ENCODE measurements around the gene CTCF.
A peak's percentile ranks its signal among the peaks of the same experiment; 100 is the strongest.

CTCF gene

GRCh38 chr16:67563708-67564468 is 1.6 kb downstream of the CTCF start:
- Histone ChIP-seq H3K27me3 (ENCODE audit: control insufficient read depth in 1 of 2, insufficient read depth in 2 of 2, low read length in 2 of 2) (no peaks in the 10 kb centered on the region), H3K4me3 (ENCODE audit: low read length in 2 of 2) (peak overlapping the region; percentile 77 to 90), H3K9me3 (ENCODE audit: control insufficient read depth in 2 of 2, low read length in 2 of 2) (no peaks in the 10 kb centered on the region), H3K9ac (ENCODE audit: low read length in 2 of 2) (peak overlapping the region; percentile 83 to 86), H3K4me1 (ENCODE audit: control insufficient read depth, insufficient read depth, low read length) (peaks cover 8% of the 10 kb centered on the region), H3K36me3 (ENCODE audit: control insufficient read depth in 2 of 2, insufficient read depth in 2 of 2, low read length in 2 of 2) (no peaks in the 10 kb centered on the region), H3K27ac (ENCODE audit: low read length) (peak overlapping the region; percentile 94)

- Histone ChIP-seq H3K4me3 (ENCODE audit: low read length in 2 of 2) (no peak overlapping the region), H3K27ac (ENCODE audit: low read length) (no peak overlapping the region), H3K9ac (ENCODE audit: low read length in 2 of 2) (no peak overlapping the region), H3K4me1 (ENCODE audit: control insufficient read depth, insufficient read depth, low read length) (peaks cover 8% of the 10 kb centered on the region), H3K36me3 (ENCODE audit: control insufficient read depth in 2 of 2, insufficient read depth in 2 of 2, low read length in 2 of 2) (no peaks in the 10 kb centered on the region), H3K27me3 (ENCODE audit: control insufficient read depth in 1 of 2, insufficient read depth in 2 of 2, low read length in 2 of 2) (no peaks in the 10 kb centered on the region), H3K9me3 (ENCODE audit: control insufficient read depth in 2 of 2, low read length in 2 of 2) (no peaks in the 10 kb centered on the region)
Observed at GRCh38 chr16:67565470-67566100, 3.3 kb downstream of the CTCF start.

GRCh38 chr16:67571464-67571863 is 9.1 kb downstream of the CTCF start:
- Histone ChIP-seq H3K36me3 (ENCODE audit: control insufficient read depth in 2 of 2, insufficient read depth in 2 of 2, low read length in 2 of 2) (peaks cover 5 to 8% of the 10 kb centered on the region in 2 donors), H3K4me3 (ENCODE audit: low read length in 2 of 2) (no peak overlapping the region), H3K27me3 (ENCODE audit: control insufficient read depth in 1 of 2, insufficient read depth in 2 of 2, low read length in 2 of 2) (no peaks in the 10 kb centered on the region), H3K4me1 (ENCODE audit: control insufficient read depth, insufficient read depth, low read length) (no peaks in the 10 kb centered on the region), H3K9me3 (ENCODE audit: control insufficient read depth in 2 of 2, low read length in 2 of 2) (no peaks in the 10 kb centered on the region), H3K27ac (ENCODE audit: low read length) (no peak overlapping the region), H3K9ac (ENCODE audit: low read length in 2 of 2) (no peak overlapping the region)

- Histone ChIP-seq H3K36me3 (ENCODE audit: control insufficient read depth in 2 of 2, insufficient read depth in 2 of 2, low read length in 2 of 2) (peaks cover 5 to 8% of the 10 kb centered on the region in 2 donors), H3K27ac (ENCODE audit: low read length) (no peak overlapping the region), H3K27me3 (ENCODE audit: control insufficient read depth in 1 of 2, insufficient read depth in 2 of 2, low read length in 2 of 2) (no peaks in the 10 kb centered on the region), H3K4me1 (ENCODE audit: control insufficient read depth, insufficient read depth, low read length) (no peaks in the 10 kb centered on the region), H3K9ac (ENCODE audit: low read length in 2 of 2) (no peak overlapping the region), H3K4me3 (ENCODE audit: low read length in 2 of 2) (no peak overlapping the region), H3K9me3 (ENCODE audit: control insufficient read depth in 2 of 2, low read length in 2 of 2) (no peaks in the 10 kb centered on the region)
Observed at GRCh38 chr16:67571981-67572431, 9.7 kb downstream of the CTCF start.

- Histone ChIP-seq H3K27me3 (ENCODE audit: control insufficient read depth in 1 of 2, insufficient read depth in 2 of 2, low read length in 2 of 2) (no peaks in the 10 kb centered on the region), H3K4me1 (ENCODE audit: control insufficient read depth, insufficient read depth, low read length) (no peaks in the 10 kb centered on the region), H3K27ac (ENCODE audit: low read length) (no peak overlapping the region), H3K9me3 (ENCODE audit: control insufficient read depth in 2 of 2, low read length in 2 of 2) (no peaks in the 10 kb centered on the region), H3K4me3 (ENCODE audit: low read length in 2 of 2) (no peak overlapping the region), H3K36me3 (ENCODE audit: control insufficient read depth in 2 of 2, insufficient read depth in 2 of 2, low read length in 2 of 2) (peaks cover 6 to 8% of the 10 kb centered on the region in 2 donors), H3K9ac (ENCODE audit: low read length in 2 of 2) (no peak overlapping the region)
Observed at GRCh38 chr16:67579686-67580085, 17.4 kb downstream of the CTCF start.

GRCh38 chr16:67580202-67580601 is 17.9 kb downstream of the CTCF start:
- H3K27me3 ChIP-seq (ENCODE audit: control insufficient read depth in 1 of 2, insufficient read depth in 2 of 2, low read length in 2 of 2): no peaks in the 10 kb centered on the region
- peaks cover 3 to 4% of the 10 kb centered on the region in 2 donors for H3K36me3 ChIP-seq (ENCODE audit: control insufficient read depth in 2 of 2, insufficient read depth in 2 of 2, low read length in 2 of 2)
- no peak overlapping the region for H3K27ac ChIP-seq (ENCODE audit: low read length)
- H3K4me1 ChIP-seq (ENCODE audit: control insufficient read depth, insufficient read depth, low read length): no peaks in the 10 kb centered on the region
- H3K9ac ChIP-seq (ENCODE audit: low read length in 2 of 2): no peak overlapping the region
- no peak overlapping the region for H3K4me3 ChIP-seq (ENCODE audit: low read length in 2 of 2)
- no peaks in the 10 kb centered on the region for H3K9me3 ChIP-seq (ENCODE audit: control insufficient read depth in 2 of 2, low read length in 2 of 2)

GRCh38 chr16:67593288-67593687 is 31.0 kb downstream of the CTCF start:
- no peak overlapping the region for H3K27ac ChIP-seq (ENCODE audit: low read length)
- no peaks in the 10 kb centered on the region for H3K4me1 ChIP-seq (ENCODE audit: control insufficient read depth, insufficient read depth, low read length)
- no peaks in the 10 kb centered on the region for H3K9me3 ChIP-seq (ENCODE audit: control insufficient read depth in 2 of 2, low read length in 2 of 2)
- H3K4me3 ChIP-seq (ENCODE audit: low read length in 2 of 2): no peak overlapping the region
- no peaks in the 10 kb centered on the region for H3K36me3 ChIP-seq (ENCODE audit: control insufficient read depth in 2 of 2, insufficient read depth in 2 of 2, low read length in 2 of 2)
- no peaks in the 10 kb centered on the region for H3K27me3 ChIP-seq (ENCODE audit: control insufficient read depth in 1 of 2, insufficient read depth in 2 of 2, low read length in 2 of 2)
- H3K9ac ChIP-seq (ENCODE audit: low read length in 2 of 2): no peak overlapping the region

GRCh38 chr16:67593701-67594100 is 31.4 kb downstream of the CTCF start:
- Histone ChIP-seq H3K27me3 (ENCODE audit: control insufficient read depth in 1 of 2, insufficient read depth in 2 of 2, low read length in 2 of 2) (no peaks in the 10 kb centered on the region), H3K4me3 (ENCODE audit: low read length in 2 of 2) (no peak overlapping the region), H3K9me3 (ENCODE audit: control insufficient read depth in 2 of 2, low read length in 2 of 2) (no peaks in the 10 kb centered on the region), H3K27ac (ENCODE audit: low read length) (no peak overlapping the region), H3K9ac (ENCODE audit: low read length in 2 of 2) (no peak overlapping the region), H3K4me1 (ENCODE audit: control insufficient read depth, insufficient read depth, low read length) (no peaks in the 10 kb centered on the region), H3K36me3 (ENCODE audit: control insufficient read depth in 2 of 2, insufficient read depth in 2 of 2, low read length in 2 of 2) (no peaks in the 10 kb centered on the region)

GRCh38 chr16:67594256-67594915 is 32.1 kb downstream of the CTCF start:
- Histone ChIP-seq H3K27ac (ENCODE audit: low read length) (no peak overlapping the region), H3K36me3 (ENCODE audit: control insufficient read depth in 2 of 2, insufficient read depth in 2 of 2, low read length in 2 of 2) (no peaks in the 10 kb centered on the region), H3K9me3 (ENCODE audit: control insufficient read depth in 2 of 2, low read length in 2 of 2) (no peaks in the 10 kb centered on the region), H3K9ac (ENCODE audit: low read length in 2 of 2) (no peak overlapping the region), H3K27me3 (ENCODE audit: control insufficient read depth in 1 of 2, insufficient read depth in 2 of 2, low read length in 2 of 2) (no peaks in the 10 kb centered on the region), H3K4me3 (ENCODE audit: low read length in 2 of 2) (no peak overlapping the region), H3K4me1 (ENCODE audit: control insufficient read depth, insufficient read depth, low read length) (no peaks in the 10 kb centered on the region)

GRCh38 chr16:67594956-67595355 is 32.6 kb downstream of the CTCF start:
- Histone ChIP-seq H3K9me3 (ENCODE audit: control insufficient read depth in 2 of 2, low read length in 2 of 2) (no peaks in the 10 kb centered on the region), H3K4me3 (ENCODE audit: low read length in 2 of 2) (no peak overlapping the region), H3K27ac (ENCODE audit: low read length) (no peak overlapping the region), H3K27me3 (ENCODE audit: control insufficient read depth in 1 of 2, insufficient read depth in 2 of 2, low read length in 2 of 2) (no peaks in the 10 kb centered on the region), H3K4me1 (ENCODE audit: control insufficient read depth, insufficient read depth, low read length) (no peaks in the 10 kb centered on the region), H3K36me3 (ENCODE audit: control insufficient read depth in 2 of 2, insufficient read depth in 2 of 2, low read length in 2 of 2) (no peaks in the 10 kb centered on the region), H3K9ac (ENCODE audit: low read length in 2 of 2) (no peak overlapping the region)
